NT2/D1 (cell line): ENCODE measurements around the gene SCCPDH.

ENCODE experiments used
- SUZ12 ChIP-seq: IDR thresholded peaks from 2 replicates; pipeline ENCODE4 v1.6.1; 2011; ENCODE audit not compliant: insufficient read length, insufficient read depth; ENCODE audit errors: extremely low read depth
- YY1 ChIP-seq: IDR thresholded peaks from 2 replicates; pipeline ENCODE4 v1.6.1; 2011; ENCODE audit not compliant: insufficient read length, insufficient read depth
- ZNF274 ChIP-seq: IDR thresholded peaks from 2 replicates; pipeline ENCODE4 v1.6.1; 2011; ENCODE audit warnings: mild to moderate bottlenecking, low read depth, low read length

- TF ChIP-seq YY1 (no peak), ZNF274 (no peak), SUZ12 (no peak)
These were observed 87.8 kb downstream of the SCCPDH start for GRCh38 chr1:246811985-246812384.
